ENCODE measurements around the gene ANKRD44.

The ANKRD44 gene

GRCh38 chr2:197080578-197081216, 229.9 kb downstream of the ANKRD44 start:
- TF ChIP-seq CTCF (IDR thresholded peaks at IDR 0.05; ENCODE audit: borderline replicate concordance, insufficient read depth, low read depth, low read length): no peak
- H3K4me3 ChIP-seq (ENCODE audit: low read depth, low read length): no peak overlapping the region

GRCh38 chr2:197079832-197080555, 230.6 kb downstream of the ANKRD44 start:
- TF ChIP-seq CTCF (IDR thresholded peaks at IDR 0.05; ENCODE audit: borderline replicate concordance, insufficient read depth, low read depth, low read length): no peak
- H3K4me3 ChIP-seq (ENCODE audit: low read depth, low read length): no peak overlapping the region

DNA sequence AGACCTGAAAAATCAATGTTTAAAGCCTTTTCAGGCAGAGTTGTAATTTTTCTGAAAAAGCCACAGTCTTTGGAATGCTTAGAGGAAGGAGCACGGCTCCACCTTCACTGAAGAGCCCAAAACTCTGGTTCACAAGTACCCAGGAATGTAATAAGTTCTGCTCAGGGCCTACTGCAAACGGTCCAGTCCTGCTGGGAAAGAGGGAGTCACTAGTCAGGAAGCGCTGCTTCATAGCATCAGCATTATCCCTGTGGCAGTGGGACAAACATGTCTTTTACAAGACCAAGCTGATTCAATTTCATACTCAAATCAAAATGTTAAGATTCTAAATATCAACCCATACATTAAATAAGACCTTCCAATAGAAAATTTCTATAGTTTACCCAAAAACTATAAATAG, 231.2 kb downstream of the ANKRD44 start:
- TF ChIP-seq CTCF (IDR thresholded peaks at IDR 0.05; ENCODE audit: borderline replicate concordance, insufficient read depth, low read depth, low read length): no peak

GRCh38 chr2:197078535-197078934, 232.0 kb downstream of the ANKRD44 start:
- no peak overlapping the region for H3K4me3 ChIP-seq (ENCODE audit: low read depth, low read length)
- TF ChIP-seq CTCF (IDR thresholded peaks at IDR 0.05; ENCODE audit: borderline replicate concordance, insufficient read depth, low read depth, low read length): no peak

More for the DNA sequence above, 231.2 kb downstream of the ANKRD44 start:
- H3K4me3 ChIP-seq (ENCODE audit: low read depth, low read length): no peak overlapping the region

GRCh38 chr2:197077336-197077735, 233.2 kb downstream of the ANKRD44 start:
- H3K4me3 ChIP-seq (ENCODE audit: low read depth, low read length): no peak overlapping the region

DNA sequence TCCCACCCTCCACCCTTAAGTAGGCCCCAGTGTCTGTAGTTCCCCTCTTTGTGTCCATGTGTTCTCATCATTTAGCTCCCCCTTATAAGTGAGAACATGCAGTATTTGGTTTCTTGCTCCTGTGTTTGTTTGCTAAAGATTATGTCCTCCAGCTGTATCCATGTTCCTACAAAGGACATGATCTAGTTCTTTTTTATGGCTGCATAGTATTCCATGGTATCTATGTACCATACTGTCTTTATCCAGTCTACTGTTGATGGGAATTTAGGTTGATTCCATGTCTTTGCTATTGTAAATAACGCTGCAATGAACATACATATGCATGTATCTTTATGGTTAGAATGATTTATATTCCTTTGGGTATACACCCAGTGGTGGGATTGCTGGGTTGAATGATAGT, 233.9 kb downstream of the ANKRD44 start:
- H3K4me3 ChIP-seq (ENCODE audit: low read depth, low read length): no peak overlapping the region
- TF ChIP-seq CTCF (IDR thresholded peaks at IDR 0.05; ENCODE audit: borderline replicate concordance, insufficient read depth, low read depth, low read length): no peak

More at GRCh38 chr2:197077336-197077735, 233.2 kb downstream of the ANKRD44 start:
- TF ChIP-seq CTCF (IDR thresholded peaks at IDR 0.05; ENCODE audit: borderline replicate concordance, insufficient read depth, low read depth, low read length): no peak

Measured in GM12875 (cell line).